Kidney glomerular epithelial cell (primary cell): ENCODE measurements around the gene PRR5L.
"Not testable (repeated sequence)": the region's sequence is repeated elsewhere in the genome, so short reads cannot be mapped to it uniquely, and the experiment has no call there.

ENCODE experiments used
- DNase-seq: peaks from one replicate; lab custom pipeline; 2025; lab: John Stamatoyannopoulos, UW

The PRR5L gene

GRCh38 chr11:36280531-36280930 is 15.6 kb upstream of the PRR5L start:
- no peak for DNase-seq

GRCh38 chr11:36281850-36282249 is 14.2 kb upstream of the PRR5L start:
- no peak for DNase-seq

- no peak for DNase-seq
Observed at GRCh38 chr11:36282926-36283325, 13.2 kb upstream of the PRR5L start.

GRCh38 chr11:36288442-36289225 is 7.5 kb upstream of the PRR5L start:
- no peak for DNase-seq

- DNase-seq, result peak; percentile 89
Observed at GRCh38 chr11:36289226-36289852, 6.7 kb upstream of the PRR5L start, which contains the start of gene COMMD9. Gene COMMD9 (minus strand): TSS chr11:36289424. CDS start chr11:36289412, 12 bp downstream.

- peak; percentile 40 for DNase-seq
Observed at GRCh38 chr11:36292311-36292722, 3.8 kb upstream of the PRR5L start.

- DNase-seq, result no peak
Observed at GRCh38 chr11:36296884-36297543, 926 bp downstream of the PRR5L start.

- no peak for DNase-seq
Observed at GRCh38 chr11:36300650-36301049, 4.6 kb downstream of the PRR5L start.

- DNase-seq, result peak; percentile 1
Observed at GRCh38 chr11:36304351-36304750, 8.3 kb downstream of the PRR5L start.

- no peak for DNase-seq
Observed at GRCh38 chr11:36305047-36305446, 9.0 kb downstream of the PRR5L start.

GRCh38 chr11:36306888-36307287 is 10.8 kb downstream of the PRR5L start:
- peak; percentile 12 for DNase-seq

GRCh38 chr11:36308577-36308976 is 12.5 kb downstream of the PRR5L start:
- DNase-seq, result peak; percentile 21

GRCh38 chr11:36309779-36310178 is 13.7 kb downstream of the PRR5L start:
- no peak for DNase-seq

- DNase-seq, result peak; percentile 34
Observed at GRCh38 chr11:36311926-36312595, 16.0 kb downstream of the PRR5L start.

GRCh38 chr11:36312611-36313472 is 16.8 kb downstream of the PRR5L start:
- peak; percentile 31 for DNase-seq

GRCh38 chr11:36313750-36314433 is 17.8 kb downstream of the PRR5L start:
- peak; percentile 1 for DNase-seq

GRCh38 chr11:36314434-36314767 is 18.3 kb downstream of the PRR5L start:
- no peak for DNase-seq

GRCh38 chr11:36316049-36316448 is 20.0 kb downstream of the PRR5L start:
- no peak for DNase-seq

GRCh38 chr11:36317992-36318391 is 21.9 kb downstream of the PRR5L start:
- no peak for DNase-seq

- DNase-seq, result not testable (repeated sequence)
Observed at GRCh38 chr11:36324956-36325355, 28.9 kb downstream of the PRR5L start.

GRCh38 chr11:36325403-36325802 is 29.3 kb downstream of the PRR5L start:
- DNase-seq, result not testable (repeated sequence)
